Forelimb muscle (tissue), 1 donor: ENCODE measurements around the gene SCN3A. TPM values are rescaled to one million over a fixed set of nuclear protein-coding genes. Genes with fewer than 3 reads are reported as not detected.

Experiments used
- DNase-seq: peaks from one replicate; pipeline ENCODE4 v3.0.0-alpha.2; 2013; ENCODE audit warnings: low read depth
- polyA plus RNA-seq: library from polyadenylated mRNA; unstranded; fragments of 120-200 nt; gene quantifications from one replicate; pipeline ENCODE4 v1.2.1, GENCODE V29; 2013; ENCODE audit not compliant: insufficient read length

SCN3A gene
- polyA plus RNA-seq, 1 donor: 0.53 TPM

- DNase-seq: no peak
Observed at GRCh38 chr2:165057308-165057707, 146.5 kb downstream of the SCN3A start.

GRCh38 chr2:165056564-165056963 is 147.3 kb downstream of the SCN3A start:
- DNase-seq: no peak

- no peak for DNase-seq
Observed at GRCh38 chr2:165055082-165055851, 148.6 kb downstream of the SCN3A start.

GRCh38 chr2:165054652-165055051 is 149.2 kb downstream of the SCN3A start:
- no peak for DNase-seq

- no peak for DNase-seq
Observed at GRCh38 chr2:165044505-165045303, 159.1 kb downstream of the SCN3A start.

Other genes starting within 250 kb of the SCN3A start
- gene SLC38A11, start 248.5 kb downstream of the SCN3A start, polyA plus RNA-seq: 0.20 TPM
- 0.05 TPM for gene SCN2A, start 35.4 kb upstream of the SCN3A start, polyA plus RNA-seq